Vagina (tissue), 2 donors: Measurements from ENCODE around the gene MKKS. TPM values are rescaled to one million over a fixed set of nuclear protein-coding genes. Genes with fewer than 3 reads are reported as not detected.
A peak's percentile ranks its signal among the peaks of the same experiment; 100 is the strongest.

Experiments used
- DNase-seq, 2 donors: peaks; one replicate each; pipeline ENCODE4 v3.0.0-alpha.2; 2017; ENCODE audit errors: extremely low spot score in 2 of 2
- H3K27ac ChIP-seq: fragments of 200-600 bp; sonication (generic); one replicate; pipeline ENCODE4 v1.5.1; 2019
- H3K27me3 ChIP-seq: fragments of 200-600 bp; sonication (generic); one replicate; pipeline ENCODE4 v1.5.1; 2019
- H3K36me3 ChIP-seq, 2 donors: fragments of 200-600 bp; sonication (generic); one replicate each; pipeline ENCODE4 v1.5.1; 2017 to 2019
- H3K4me1 ChIP-seq: fragments of 200-600 bp; sonication (generic); one replicate; pipeline ENCODE4 v1.5.1; 2019
- H3K4me3 ChIP-seq, 2 donors: fragments of 200-600 bp; sonication (generic); 1 replicate in 1 of 2; 2 replicates in 1 of 2; pipeline ENCODE4 v1.5.1; 2016 to 2019
- H3K9me3 ChIP-seq: fragments of 200-600 bp; sonication (generic); one replicate; pipeline ENCODE4 v1.5.1; 2019
- CTCF ChIP-seq, 3 experiments: fragments of 450-650 bp in 2 of 3; fragments of 200-600 bp in 1 of 3; sonication (generic) in 1 of 3; IDR thresholded peaks; one replicate each; pipeline ENCODE4 v1.5.1; 2017 to 2019; ENCODE audit warnings: antibody characterized with exemption in 3 of 3, mild to moderate bottlenecking in 2 of 3, moderate library complexity in 2 of 3
- POLR2A ChIP-seq, 2 donors: fragments of 450-650 bp; IDR thresholded peaks; one replicate each; pipeline ENCODE4 v1.6.1; 2017; ENCODE audit warnings: antibody characterized with exemption in 2 of 2, mild to moderate bottlenecking in 2 of 2, moderate library complexity in 2 of 2
- POLR2AphosphoS5 ChIP-seq, 2 donors: sonication (generic); formaldehyde crosslinking; IDR thresholded peaks; one replicate each; pipeline ENCODE4 v1.9.0; 2017; ENCODE audit warnings: antibody characterized with exemption in 2 of 2, mild to moderate bottlenecking in 2 of 2, low read depth in 1 of 2; ENCODE audit not compliant: insufficient read depth in 1 of 2
- intact Hi-C: fragments of 100-400 bp; cut with DNase I; formaldehyde crosslinking; loops from one replicate; pipeline ENCODE4 v1.15.1; 2023
- total RNA-seq: library from RNA; depleted of rRNA; stranded (reverse); fragments of >200 nt; gene quantifications from one replicate; pipeline ENCODE4 v1.2.3, GENCODE V29; 2016

MKKS gene
- total RNA-seq, 1 donor from 2014 or later = 12.5 TPM

GRCh38 chr20:10469599-10469998 is 35.6 kb upstream of the MKKS start:
- DNase-seq = no peak
- Histone ChIP-seq H3K27me3 (no peaks in the 10 kb centered on the region), H3K4me3 (no peak overlapping the region), H3K9me3 (no peaks in the 10 kb centered on the region), H3K4me1 (peaks cover 30% of the 10 kb centered on the region), H3K27ac (peak overlapping the region; percentile 13), H3K36me3 (no peaks in the 10 kb centered on the region)
- intact Hi-C loops = loop anchor here (10.0 kb wide), 1 partner anchor 805 kb away; no protein-coding TSS in a partner anchor
- no peak for TF ChIP-seq POLR2A (IDR thresholded peaks at IDR 0.05)
- TF ChIP-seq POLR2AphosphoS5 (IDR thresholded peaks at IDR 0.05; ENCODE audit: insufficient read depth in 1 of 2, low read depth in 1 of 2) = peak in 1 of 2 donors; percentile 81
- peak; percentile 52 to 74 (median 52) for TF ChIP-seq CTCF (IDR thresholded peaks at IDR 0.05)

GRCh38 chr20:10469056-10469455 is 35.0 kb upstream of the MKKS start:
- H3K9me3 ChIP-seq = no peaks in the 10 kb centered on the region
- TF ChIP-seq POLR2AphosphoS5 (IDR thresholded peaks at IDR 0.05; ENCODE audit: insufficient read depth in 1 of 2, low read depth in 1 of 2) (no peak), CTCF (IDR thresholded peaks at IDR 0.05) (no peak), POLR2A (IDR thresholded peaks at IDR 0.05) (no peak)
- H3K4me3 ChIP-seq = no peak overlapping the region
- no peaks in the 10 kb centered on the region for H3K27me3 ChIP-seq
- no peak for DNase-seq
- intact Hi-C loops = loop anchor here (10.0 kb wide), 1 partner anchor 806 kb away; no protein-coding TSS in a partner anchor
- H3K27ac ChIP-seq = no peak overlapping the region
- peaks cover 30% of the 10 kb centered on the region for H3K4me1 ChIP-seq
- H3K36me3 ChIP-seq = no peaks in the 10 kb centered on the region

- no peaks in the 10 kb centered on the region for H3K9me3 ChIP-seq
- H3K4me3 ChIP-seq = no peak overlapping the region
- peaks cover 30% of the 10 kb centered on the region for H3K4me1 ChIP-seq
- H3K27me3 ChIP-seq = no peaks in the 10 kb centered on the region
- peak overlapping the region; percentile 61 for H3K27ac ChIP-seq
- TF ChIP-seq POLR2A (IDR thresholded peaks at IDR 0.05) (no peak), CTCF (IDR thresholded peaks at IDR 0.05) (no peak), POLR2AphosphoS5 (IDR thresholded peaks at IDR 0.05; ENCODE audit: insufficient read depth in 1 of 2, low read depth in 1 of 2) (no peak)
- no peak for DNase-seq
- intact Hi-C loops = loop anchor here (10.0 kb wide), 1 partner anchor 806 kb away; no protein-coding TSS in a partner anchor
- no peaks in the 10 kb centered on the region for H3K36me3 ChIP-seq
Observed at GRCh38 chr20:10468340-10468845, 34.4 kb upstream of the MKKS start.

- intact Hi-C loops = loop anchor here (10.0 kb wide), 1 partner anchor 807 kb away; no protein-coding TSS in a partner anchor
Observed at GRCh38 chr20:10467681-10468339, 33.8 kb upstream of the MKKS start.

More at GRCh38 chr20:10467681-10468339, 33.8 kb upstream of the MKKS start:
- Histone ChIP-seq H3K4me3 (no peak overlapping the region), H3K27me3 (no peaks in the 10 kb centered on the region), H3K9me3 (no peaks in the 10 kb centered on the region), H3K4me1 (peaks cover 30% of the 10 kb centered on the region), H3K27ac (peak overlapping the region; percentile 61), H3K36me3 (no peaks in the 10 kb centered on the region)
- no peak for DNase-seq
- TF ChIP-seq POLR2AphosphoS5 (IDR thresholded peaks at IDR 0.05; ENCODE audit: insufficient read depth in 1 of 2, low read depth in 1 of 2) (no peak), POLR2A (IDR thresholded peaks at IDR 0.05) (no peak), CTCF (IDR thresholded peaks at IDR 0.05) (no peak)
